ENCODE measurements around the gene NUP153. TPM values are rescaled to one million over a fixed set of nuclear protein-coding genes. Genes with fewer than 3 reads are reported as not detected.

Gene NUP153
- total and polyA plus RNA-seq, 2 of the 8 experiments (the other 6 are each of a cell fraction or from before 2014, with no cell fraction given): 47.0 to 84.8 TPM

GRCh38 chr6:17705778-17706579 is 746 bp downstream of the NUP153 start (continued):
- no peak for TF ChIP-seq BRCA1 (IDR thresholded peaks at IDR 0.05; ENCODE audit: low read depth, low read length)
- TF ChIP-seq TAF1 (IDR thresholded peaks at IDR 0.05; ENCODE audit: low read depth, low read length): no peak
- no peak for TF ChIP-seq KDM1A (IDR thresholded peaks at IDR 0.05; ENCODE audit: borderline replicate concordance, low read length)
- TF ChIP-seq BACH1 (IDR thresholded peaks at IDR 0.05; ENCODE audit: low read length): no peak
- no peak for TF ChIP-seq SIRT6 (IDR thresholded peaks at IDR 0.05; ENCODE audit: low read length)
- TF ChIP-seq POU5F1 (IDR thresholded peaks at IDR 0.05; ENCODE audit: low read depth, low read length): no peak
- no peak for TF ChIP-seq GTF2F1 (IDR thresholded peaks at IDR 0.05; ENCODE audit: borderline replicate concordance, low read depth, low read length)
- no peak for TF ChIP-seq ZNF274 (IDR thresholded peaks at IDR 0.05; ENCODE audit: borderline replicate concordance, extremely low read depth, low read length)
- no peak for TF ChIP-seq ASH2L (IDR thresholded peaks at IDR 0.05; ENCODE audit: low read length)
- TF ChIP-seq RAD21 (IDR thresholded peaks at IDR 0.05 in 1 of 2, conservative IDR thresholded peaks at IDR 0.05 in 1 of 2; ENCODE audit: low read depth in 2 of 2, low read length in 2 of 2): no peak; a peak in 1 of 4 replicates
- no peak for TF ChIP-seq RNF2 (IDR thresholded peaks at IDR 0.05; ENCODE audit: borderline replicate concordance, low read depth, low read length, missing control alignments, poor library complexity, severe bottlenecking)
- no peak for TF ChIP-seq SP4 (IDR thresholded peaks at IDR 0.05; ENCODE audit: low read length)
- no peak for TF ChIP-seq KDM4A (IDR thresholded peaks at IDR 0.05; ENCODE audit: low read depth, low read length, severe bottlenecking)
- TF ChIP-seq MAX (IDR thresholded peaks at IDR 0.05): peak; percentile 85
- TF ChIP-seq CBX5 (IDR thresholded peaks at IDR 0.05; ENCODE audit: low read depth, low read length): no peak
- no peak for TF ChIP-seq CBX8 (IDR thresholded peaks at IDR 0.05; ENCODE audit: borderline replicate concordance, low read depth, low read length)
- no peak for TF ChIP-seq CEBPB (IDR thresholded peaks at IDR 0.05; ENCODE audit: low read depth, low read length)
- peak; percentile 93 for TF ChIP-seq E2F6 (IDR thresholded peaks at IDR 0.05)
- no peak for TF ChIP-seq TAF7 (optimal IDR thresholded peaks at IDR 0.05; ENCODE audit: borderline replicate concordance, low read depth, low read length)
- no peak for TF ChIP-seq HDAC2 (IDR thresholded peaks at IDR 0.05; ENCODE audit: borderline replicate concordance in 1 of 2, low read depth in 2 of 2, low read length in 2 of 2)
- no peak for TF ChIP-seq TCF12 (IDR thresholded peaks at IDR 0.05; ENCODE audit: low read depth, low read length)
- no peak for TF ChIP-seq BCL11A (IDR thresholded peaks at IDR 0.05; ENCODE audit: low read depth in 2 of 2, low read length in 2 of 2)
- no peak for TF ChIP-seq MAFK (IDR thresholded peaks at IDR 0.05; ENCODE audit: low read depth, low read length)
- TF ChIP-seq SUZ12 (IDR thresholded peaks at IDR 0.05; ENCODE audit: low read length): no peak
